Measurements from ENCODE around the gene ST8SIA1.

The ST8SIA1 gene

DNA sequence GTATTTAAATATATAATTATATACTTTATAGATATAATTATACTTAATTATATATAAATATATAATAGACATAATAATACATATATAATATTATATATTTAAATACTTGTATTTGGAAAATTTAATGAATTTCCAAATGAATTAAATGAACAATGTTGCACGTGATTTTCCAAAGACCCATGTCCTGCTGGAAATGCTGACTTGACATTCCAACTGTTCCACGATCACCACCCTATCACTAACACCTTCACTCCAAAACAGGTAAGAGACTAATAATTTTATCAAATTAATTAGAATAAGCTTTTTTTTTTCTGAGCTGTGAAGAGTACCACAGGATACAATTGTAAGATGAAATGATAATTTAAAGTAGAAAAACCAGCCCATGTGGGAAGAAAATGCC, 103.4 kb downstream of the ST8SIA1 start:
- DNase-seq, result no peak

DNA sequence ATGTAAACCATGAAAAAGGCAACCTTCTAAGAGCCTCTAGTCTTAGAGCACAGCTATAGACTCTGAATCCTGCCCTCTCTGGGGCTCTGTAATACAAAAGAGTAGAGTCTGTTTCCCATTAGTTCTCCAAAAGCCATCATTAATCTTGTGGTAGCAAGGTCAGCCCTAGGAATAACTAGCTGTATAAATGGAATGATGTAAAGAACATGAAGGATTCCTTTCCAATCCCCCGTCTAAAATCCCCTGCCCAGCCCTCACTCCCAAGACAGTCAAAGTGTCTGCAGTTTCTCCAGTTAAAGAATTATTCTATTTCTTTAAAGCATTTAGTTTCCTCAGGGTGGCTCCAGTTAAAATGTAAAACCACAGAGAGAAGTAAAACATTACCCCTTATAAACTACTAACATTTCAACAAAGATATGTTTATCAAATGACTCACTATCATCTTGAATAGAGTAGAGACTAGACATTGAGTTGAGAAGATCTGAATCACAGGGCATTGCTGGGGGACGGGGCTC, 104.2 kb downstream of the ST8SIA1 start:
- no peak for DNase-seq

- DNase-seq, result no peak
Measured at GRCh38 chr12:22229652-22230279, 104.7 kb downstream of the ST8SIA1 start.

DNA sequence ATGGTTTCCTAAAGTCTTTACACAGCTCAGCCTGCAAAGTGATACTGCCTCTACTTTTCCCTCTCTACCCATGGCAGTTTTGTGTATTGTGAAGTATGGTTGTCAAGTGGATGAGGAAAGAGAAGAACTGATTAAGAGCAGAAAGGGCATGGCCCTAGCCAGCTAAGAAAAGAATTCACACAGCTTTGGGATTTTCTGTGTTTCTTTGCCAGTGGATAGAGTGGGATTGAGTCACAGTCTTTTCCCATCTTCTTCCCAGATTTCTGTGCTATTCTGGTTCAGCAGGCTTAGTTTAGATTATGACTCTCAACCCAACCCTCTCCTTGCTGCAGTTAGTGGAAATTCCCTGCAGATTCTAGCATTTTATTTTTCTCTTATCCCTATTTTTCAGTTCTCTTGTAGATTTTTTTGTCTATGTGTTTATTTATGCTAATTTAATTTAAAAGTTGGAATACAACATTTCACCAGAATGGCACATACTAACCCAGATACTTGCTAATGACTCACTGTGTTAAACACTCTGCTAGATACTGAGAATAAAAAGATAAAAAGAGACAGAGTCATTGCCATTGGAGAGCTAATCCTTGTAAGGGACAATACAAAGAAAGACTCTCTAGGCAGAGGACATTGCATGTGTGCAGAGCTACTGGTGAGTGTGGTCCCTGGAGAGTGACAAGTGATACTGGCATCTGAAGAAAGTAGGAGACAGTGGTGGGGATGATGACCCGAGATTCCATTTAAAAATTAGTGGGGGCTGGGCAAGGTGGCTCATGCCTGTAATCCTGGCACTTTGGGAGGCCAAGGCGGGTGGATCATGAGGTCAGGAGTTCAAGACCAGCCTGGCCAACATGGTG, 106.3 kb downstream of the ST8SIA1 start:
- DNase-seq, result no peak

DNA sequence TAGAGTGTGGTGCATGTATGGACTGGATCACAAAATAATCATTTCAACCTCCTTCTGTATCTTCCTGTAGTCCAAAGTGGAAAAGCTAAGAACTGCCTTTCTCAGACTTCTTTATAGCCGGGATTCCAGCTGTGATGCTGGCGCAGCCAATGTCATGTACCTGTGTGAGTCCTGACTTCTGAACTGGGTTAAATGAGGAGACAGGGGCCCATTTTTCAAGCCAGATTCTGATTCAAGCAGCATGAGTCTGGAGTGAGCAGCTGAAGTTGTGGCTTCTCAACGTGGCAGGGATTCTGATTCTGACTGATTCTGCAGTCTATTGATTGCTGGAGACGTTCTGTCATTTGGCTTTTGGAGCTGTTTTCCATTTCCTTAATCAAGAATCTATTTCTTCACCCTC, 111.2 kb downstream of the ST8SIA1 start:
- DNase-seq, result no peak

DNA sequence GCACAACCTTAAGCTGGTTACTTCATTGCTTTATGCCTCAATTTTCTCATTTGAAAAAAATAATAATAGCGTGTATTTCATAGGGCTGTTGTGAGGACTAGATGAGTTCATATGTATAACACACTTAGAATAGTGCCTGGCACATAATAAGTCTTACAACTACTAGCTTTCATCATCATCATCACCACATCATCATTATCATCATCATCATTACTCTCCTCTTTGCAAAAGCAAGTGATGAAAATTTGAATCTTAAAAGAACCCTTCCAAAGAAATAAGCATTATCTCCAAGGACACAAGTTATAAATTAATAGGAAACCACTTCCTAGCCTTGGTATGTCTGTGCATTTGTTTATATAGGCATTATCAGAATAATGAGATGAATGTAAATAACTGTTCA, 117.0 kb downstream of the ST8SIA1 start:
- DNase-seq, result no peak

GRCh38 chr12:22215467-22216253, 118.8 kb downstream of the ST8SIA1 start:
- DNase-seq, result no peak

- DNase-seq, result no peak
Measured at GRCh38 chr12:22211128-22211527, 123.4 kb downstream of the ST8SIA1 start.

GRCh38 chr12:22209422-22209821, 125.1 kb downstream of the ST8SIA1 start:
- no peak for DNase-seq

DNA sequence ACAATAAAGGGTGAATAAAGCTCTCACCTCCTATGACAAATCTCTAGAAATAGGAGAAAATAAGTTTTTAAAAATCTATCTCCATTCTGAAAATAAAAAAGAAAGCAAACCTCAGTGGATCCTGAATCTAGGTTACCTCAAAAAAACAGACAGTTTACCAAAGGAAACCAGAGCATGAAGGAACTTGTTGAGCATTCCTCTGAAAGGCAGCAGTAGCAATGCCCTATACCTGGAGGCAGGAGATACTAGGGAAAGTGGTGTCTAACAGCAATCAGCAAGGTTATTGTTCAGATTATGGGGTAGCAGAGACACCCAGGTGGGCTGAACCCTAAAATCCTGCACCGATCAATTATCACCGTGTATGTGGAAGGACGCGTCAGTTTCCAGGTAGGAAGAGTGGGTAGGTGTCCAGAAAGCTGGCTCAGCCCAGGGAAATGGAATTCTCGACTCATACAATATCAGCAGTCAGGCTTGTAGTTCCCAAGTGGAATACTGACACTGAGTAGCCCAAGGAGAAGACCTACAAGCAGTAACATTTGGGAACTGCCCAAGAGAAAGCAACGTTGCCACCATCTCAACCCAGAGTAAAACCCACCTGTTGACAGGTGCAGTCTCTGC, 128.3 kb downstream of the ST8SIA1 start:
- no peak for DNase-seq

GRCh38 chr12:22204391-22204790, 130.1 kb downstream of the ST8SIA1 start:
- no peak for DNase-seq

- no peak for DNase-seq
Measured at GRCh38 chr12:22202847-22203246, 131.7 kb downstream of the ST8SIA1 start.

DNA sequence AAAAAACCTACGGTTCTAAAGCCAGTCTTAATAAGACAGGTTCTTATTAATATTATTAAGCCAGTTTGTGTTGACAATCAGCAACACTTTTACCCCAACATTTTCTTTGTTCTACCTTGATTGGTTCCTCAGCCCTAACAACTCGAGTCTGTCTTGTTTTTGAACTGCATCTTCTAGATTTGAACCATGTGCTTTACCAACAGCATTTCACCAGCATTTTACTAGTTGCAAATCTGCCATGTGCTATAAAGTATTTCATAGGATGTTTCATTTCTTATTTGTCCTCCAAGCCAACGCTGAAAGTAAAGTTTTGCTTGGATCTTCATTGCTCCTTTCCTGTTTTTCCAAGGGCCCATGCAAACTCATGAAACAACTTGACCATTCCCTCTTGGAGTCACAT, 133.4 kb downstream of the ST8SIA1 start:
- no peak for DNase-seq

DNA sequence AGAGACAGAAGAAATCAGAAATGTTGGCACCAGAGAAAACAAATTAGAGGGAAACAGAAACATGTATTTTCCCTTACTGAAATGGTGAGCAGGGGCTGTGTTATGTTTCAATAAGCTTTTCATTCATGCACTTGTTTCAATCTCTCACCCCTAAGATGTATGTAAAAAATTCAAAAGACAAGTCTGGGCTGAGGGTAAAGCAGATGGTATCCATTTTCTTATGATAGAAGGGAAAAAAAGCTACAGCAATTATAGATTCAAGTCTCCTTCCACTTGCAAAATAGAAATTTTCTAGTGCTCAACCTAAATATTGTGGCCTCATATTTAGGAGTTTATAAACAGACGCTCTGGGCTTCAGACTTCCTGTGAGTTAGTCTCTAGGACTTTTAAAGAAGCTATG, 138.3 kb downstream of the ST8SIA1 start:
- DNase-seq, result no peak

- no peak for DNase-seq
Measured at GRCh38 chr12:22190969-22191368, 143.5 kb downstream of the ST8SIA1 start.

- DNase-seq, result no peak
Measured at GRCh38 chr12:22188431-22188830, 146.1 kb downstream of the ST8SIA1 start.

DNA sequence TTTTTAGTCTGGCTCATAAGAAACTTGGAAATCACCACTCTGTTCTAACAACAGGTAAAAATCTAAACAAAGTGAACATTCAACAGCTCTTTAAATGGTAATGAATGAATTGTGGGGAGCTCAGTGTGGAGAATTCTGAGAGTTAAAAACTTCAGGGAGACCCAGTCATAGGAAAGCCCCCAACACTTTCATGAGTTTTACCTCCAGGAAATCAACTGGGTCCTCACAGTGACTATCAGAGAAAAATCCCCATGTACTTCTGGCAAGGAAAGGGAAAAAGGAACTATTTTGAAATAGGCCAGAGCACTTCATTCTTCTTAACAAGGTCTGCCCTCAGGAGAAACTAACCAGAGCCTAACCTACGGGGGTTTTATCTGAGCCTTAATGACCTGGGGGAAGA, 153.8 kb downstream of the ST8SIA1 start:
- DNase-seq, result no peak

GRCh38 chr12:22173177-22173576, 161.3 kb downstream of the ST8SIA1 start:
- no peak for DNase-seq

- DNase-seq, result no peak
Measured at GRCh38 chr12:22172501-22172900, 162.0 kb downstream of the ST8SIA1 start.

DNA sequence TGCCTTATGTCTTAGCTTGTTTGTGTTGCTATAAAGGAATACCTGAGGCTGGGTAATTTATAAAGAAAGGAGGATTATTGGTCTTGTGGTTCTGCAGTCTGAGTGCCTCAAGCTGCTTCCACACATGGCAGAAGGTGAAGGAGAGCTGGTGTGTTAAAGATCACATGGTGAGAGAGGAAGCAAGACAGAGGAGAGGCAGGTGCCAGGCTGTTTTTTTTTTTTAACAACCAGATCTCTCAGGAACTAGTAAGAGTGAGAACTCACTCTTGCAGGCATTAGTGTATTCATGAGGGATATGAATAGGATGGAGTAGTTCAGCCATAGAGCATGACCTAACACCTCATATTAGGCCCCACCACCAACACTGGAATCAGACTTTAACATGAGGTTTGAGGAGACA, 165.1 kb downstream of the ST8SIA1 start:
- no peak for DNase-seq

DNA sequence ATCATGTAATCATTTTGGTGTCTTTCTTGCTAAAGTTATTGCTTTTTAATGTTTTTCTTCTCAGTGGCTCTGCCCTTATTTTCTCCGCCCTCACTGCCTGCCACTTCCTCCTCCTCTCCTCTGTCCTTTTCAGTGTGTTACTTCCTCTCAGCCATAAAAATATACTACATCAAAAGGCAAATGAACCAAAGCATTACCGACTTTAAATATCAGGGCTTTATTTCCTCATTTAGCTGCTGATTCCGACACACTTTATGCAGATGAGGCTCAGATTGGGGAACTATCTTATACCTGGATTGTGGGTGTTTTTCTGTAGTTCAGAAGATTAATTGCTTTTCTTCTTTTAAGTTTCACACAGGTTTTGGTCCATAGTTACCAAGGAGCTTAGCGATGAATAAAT, 170.4 kb downstream of the ST8SIA1 start:
- no peak for DNase-seq

DNA sequence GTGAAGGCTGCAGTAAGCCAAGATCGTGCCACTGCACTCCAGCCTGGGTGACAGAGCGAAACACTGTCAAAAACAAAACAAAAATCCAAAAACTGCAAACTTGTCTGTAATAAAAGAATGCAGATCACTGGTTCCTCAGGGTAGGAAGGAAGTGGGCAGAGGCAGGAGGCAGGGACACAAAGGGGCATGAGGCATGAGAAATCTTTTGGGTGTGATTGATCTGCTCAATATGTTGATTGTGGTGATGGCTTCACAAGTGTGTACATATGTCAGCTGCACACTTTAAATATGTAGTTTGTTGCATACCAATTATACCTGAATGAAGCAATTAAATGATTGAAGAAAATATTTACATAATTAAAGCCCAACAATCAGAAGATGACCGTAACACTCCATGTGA, 170.9 kb downstream of the ST8SIA1 start:
- DNase-seq, result no peak

- no peak for DNase-seq
Measured at GRCh38 chr12:22160396-22161003, 174.0 kb downstream of the ST8SIA1 start.

All from NCI-H1694 (cell line).